Mucosa of descending colon (tissue), 3 donors: ENCODE results near the gene MICAL1. TPM values are rescaled to one million over a fixed set of nuclear protein-coding genes. Genes with fewer than 3 reads are reported as not detected.

ENCODE experiments used
- ATAC-seq: fragments of 200-7000 bp; cut with Tn5 transposase; one replicate; pipeline ENCODE4 v1.9.1; 2020; ENCODE audit warnings: mild to moderate bottlenecking, moderate library complexity
- DNase-seq, 3 donors: peaks; one replicate each; pipeline ENCODE4 v3.0.0-alpha.2; 2020
- H3K36me3 ChIP-seq: fragments of 200-600 bp; one replicate; pipeline ENCODE4 v1.8.0; 2021; ENCODE audit warnings: low read depth, mild to moderate bottlenecking
- H3K4me1 ChIP-seq: fragments of 200-600 bp; one replicate; pipeline ENCODE4 v1.8.0; 2021; ENCODE audit warnings: low read depth, mild to moderate bottlenecking
- H3K4me3 ChIP-seq: fragments of 200-600 bp; one replicate; pipeline ENCODE4 v1.8.0; 2021; ENCODE audit warnings: mild to moderate bottlenecking
- H3K9me3 ChIP-seq: fragments of 200-600 bp; one replicate; pipeline ENCODE4 v1.8.0; 2021; ENCODE audit warnings: mild to moderate bottlenecking
- CTCF ChIP-seq: fragments of 200-600 bp; IDR thresholded peaks from one replicate; pipeline ENCODE4 v1.8.0; 2022; ENCODE audit warnings: antibody characterized with exemption, mild to moderate bottlenecking
- intact Hi-C, 2 donors: fragments of 100-400 bp; cut with DNase I in 1 of 2; cut with micrococcal nuclease in 1 of 2; formaldehyde crosslinking; loops; one replicate each; pipeline versions ENCODE4 v1.11.0 to v1.11.1; 2022; cut with DNase I, micrococcal nuclease
- total RNA-seq, 3 donors: library from RNA; stranded (reverse); fragmentation: NEBNext Ultra II Directional in 2 of 3; extraction: Animal tissue kit (Norgen Biotek cat#: 25700) in 2 of 3; gene quantifications; one replicate each; pipeline versions ENCODE4 v1.2.1 to v1.2.4, GENCODE V29; 2021 to 2023
- donor health status: DM: no; HTN: no; CAD: no; lungs with moderate emphysema.
- donor health status: DM: no; HTN: no; CAD: no.
- donor health status: DM: no; HTN: yes; CAD: no.

MICAL1 gene
- total RNA-seq, 3 donors from 2014 or later, result 43.1 to 72.9 (median 57.8) TPM

GRCh38 chr6:109441069-109441816 lies 14.3 kb downstream of the MICAL1 start:
- intact Hi-C loops, result no loop called here
- ATAC-seq (peak; percentile 59), DNase-seq (peak; percentile 66 to 81 (median 74))
- peak overlapping the region; percentile 78 for H3K4me3 ChIP-seq
- no peaks in the 10 kb centered on the region for H3K9me3 ChIP-seq
- no peaks in the 10 kb centered on the region for H3K36me3 ChIP-seq
- peaks cover 15% of the 10 kb centered on the region for H3K4me1 ChIP-seq
- no peak for TF ChIP-seq CTCF

GRCh38 chr6:109440331-109441068 lies 15.1 kb downstream of the MICAL1 start, which contains the start of the genes PPIL6 and SMPD2:
Gene PPIL6 (minus strand): TSS chr6:109440628. CDS start chr6:109440590, 38 bp downstream.
Gene SMPD2 (plus strand): TSS chr6:109440724. CDS start chr6:109441122, 398 bp downstream.
- Histone ChIP-seq H3K36me3 (no peaks in the 10 kb centered on the region), H3K4me3 (peak within 1 kb of the TSS; percentile 78), H3K4me1 (peaks cover 8% of the 10 kb centered on the region), H3K9me3 (no peaks in the 10 kb centered on the region)
- peak; percentile 87 to 92 (median 91) for DNase-seq
- TF ChIP-seq CTCF, result no peak
- ATAC-seq, result peak; percentile 93
- intact Hi-C loops, result no loop called here

GRCh38 chr6:109436041-109436440 lies 19.5 kb downstream of the MICAL1 start:
- intact Hi-C loops, result no loop called here
- no peaks in the 10 kb centered on the region for H3K4me1 ChIP-seq
- no peaks in the 10 kb centered on the region for H3K36me3 ChIP-seq
- no peaks in the 10 kb centered on the region for H3K9me3 ChIP-seq
- no peak overlapping the region for H3K4me3 ChIP-seq
- DNase-seq, result no peak
- TF ChIP-seq CTCF, result no peak
- ATAC-seq, result no peak

- no peaks in the 10 kb centered on the region for H3K36me3 ChIP-seq
- DNase-seq (no peak), ATAC-seq (no peak)
- H3K9me3 ChIP-seq, result no peaks in the 10 kb centered on the region
- H3K4me1 ChIP-seq, result no peaks in the 10 kb centered on the region
- TF ChIP-seq CTCF, result no peak
- intact Hi-C loops, result no loop called here
- no peak overlapping the region for H3K4me3 ChIP-seq
Measured at GRCh38 chr6:109434456-109434855, 21.1 kb downstream of the MICAL1 start.

DNA sequence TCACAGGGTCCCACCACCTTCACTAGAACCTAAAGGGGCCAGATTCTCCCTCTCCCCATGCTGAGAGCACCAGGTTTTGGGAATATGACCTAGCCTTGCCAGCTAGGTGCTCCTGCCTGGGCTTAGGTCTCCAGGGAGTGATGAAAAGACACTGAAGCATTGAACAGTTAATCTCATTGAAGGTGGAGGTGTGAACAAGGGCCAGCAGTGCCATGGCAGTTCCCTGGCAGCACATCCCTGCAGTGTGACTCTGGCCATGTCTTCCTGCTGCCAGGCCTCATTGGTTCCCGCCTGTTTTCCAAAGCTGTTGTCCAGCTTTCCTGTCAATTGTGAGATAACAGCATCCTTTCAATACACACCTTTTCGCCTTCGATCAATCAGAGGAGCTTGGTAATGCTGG lies 26.1 kb downstream of the MICAL1 start:
- Histone ChIP-seq H3K4me3 (no peak overlapping the region), H3K36me3 (no peaks in the 10 kb centered on the region), H3K4me1 (no peaks in the 10 kb centered on the region), H3K9me3 (no peaks in the 10 kb centered on the region)
- no peak for TF ChIP-seq CTCF
- no peak for DNase-seq
- intact Hi-C loops, result no loop called here
- no peak for ATAC-seq
